ENCODE data around the gene COPG2. TPM values are rescaled to one million over a fixed set of nuclear protein-coding genes. Genes with fewer than 3 reads are reported as not detected.

The COPG2 gene
- total and polyA plus RNA-seq, 2 of the 8 experiments (the other 6 are each of a cell fraction or from before 2014, with no cell fraction given) = 50.3 to 53.1 TPM

DNA sequence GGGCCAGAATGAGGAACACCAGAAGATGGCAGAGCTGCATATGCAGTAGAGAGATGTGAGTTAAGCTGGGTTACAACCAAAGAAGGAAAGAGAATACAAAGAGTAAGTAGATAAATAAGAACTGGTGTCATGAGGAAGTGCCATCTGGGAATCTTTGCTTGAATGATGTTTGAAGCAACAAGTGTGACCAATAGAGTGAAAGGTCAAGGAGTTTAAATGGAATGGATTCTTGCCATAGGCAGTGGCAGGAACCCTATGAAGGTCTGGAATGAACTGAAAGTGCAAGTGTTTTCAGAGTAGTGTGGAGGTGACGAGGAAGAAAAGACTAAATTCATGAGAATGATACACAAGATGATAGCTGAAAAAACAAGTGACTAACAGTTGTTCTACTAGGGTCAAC lies 155.1 kb downstream of the COPG2 start:
- H3K9ac ChIP-seq (replicated peaks in 1 of 4; ENCODE audit: extremely low read depth in 1 of 4, low read depth in 3 of 4, low read length in 3 of 4) = no peak overlapping the region
- CTCF ChIA-PET (ENCODE audit: partially characterized antibody) = interaction anchor here (1.0 kb wide), 1 partner anchor 245 kb away, joined by 3 read pairs; no protein-coding TSS in a partner anchor
- H3K4ac ChIP-seq (replicated peaks; ENCODE audit: insufficient read length, low read depth, low read length) = no peak overlapping the region
- H2AK5ac ChIP-seq (ENCODE audit: low read depth, low read length) = no peak overlapping the region
- H3K4me2 ChIP-seq (ENCODE audit: insufficient read depth in 1 of 2, low read depth in 2 of 2, low read length in 2 of 2) = no peak overlapping the region
- H3K23me2 ChIP-seq (ENCODE audit: low read depth, low read length) = no peaks in the 10 kb centered on the region; the same call in 1 of the 2 replicates
- peaks cover 2 to 8% (median 5%) of the 10 kb centered on the region in 4 experiments; a peak in 6 of 8 replicates for H3K36me3 ChIP-seq (ENCODE audit: control insufficient read depth in 2 of 4, insufficient read depth in 4 of 4, low read length in 3 of 4)
- 90% methylated on average over 1 of the region's 1 CpG; no CpG with 5 or more reads in 1 of the 2 experiments for WGBS, 2 experiments (ENCODE audit: extremely low coverage in 1 of 2, insufficient coverage in 1 of 2, insufficient read length in 1 of 2, insufficient replicate concordance in 2 of 2, low coverage in 1 of 2, low lambda C conversion rate in 2 of 2, missing lambda C conversion rate in 1 of 2)
- FAIRE-seq (no peak), DNase-seq (ENCODE audit: low read depth in 1 of 2, low spot score in 2 of 2) (no peak)
- no peak overlapping the region for H4K8ac ChIP-seq (ENCODE audit: extremely low read depth, insufficient read depth, low read length)
- H2BK20ac ChIP-seq (ENCODE audit: low read length) = no peak overlapping the region
- H4K91ac ChIP-seq (replicated peaks; ENCODE audit: insufficient read length, low read length) = no peak overlapping the region
- POLR2A ChIA-PET (ENCODE audit: partially characterized antibody) = no interaction called here
- no peak overlapping the region for H4K5ac ChIP-seq (ENCODE audit: insufficient read length, low read depth, low read length)
- H3K9me3 ChIP-seq (ENCODE audit: insufficient read depth in 2 of 2, low read depth in 1 of 2, low read length in 1 of 2) = no peaks in the 10 kb centered on the region
- peaks cover 3 to 4% of the 10 kb centered on the region in 2 experiments for H4K20me1 ChIP-seq (replicated peaks in 1 of 2; ENCODE audit: control insufficient read depth in 1 of 2, insufficient read depth in 2 of 2, low read length in 2 of 2)
- H2BK15ac ChIP-seq (ENCODE audit: low read length) = no peak overlapping the region
- no peak overlapping the region for H3K56ac ChIP-seq (replicated peaks; ENCODE audit: insufficient read length, low read depth, low read length)
- H3K4me1 ChIP-seq (replicated peaks in 1 of 4; ENCODE audit: control insufficient read depth in 3 of 4, insufficient read depth in 4 of 4, low read length in 3 of 4) = no peaks in the 10 kb centered on the region
- no peak overlapping the region for H3K23ac ChIP-seq (ENCODE audit: insufficient read length)
- no peak overlapping the region for H2BK12ac ChIP-seq (ENCODE audit: low read depth, low read length)
- no peaks in the 10 kb centered on the region for H3K79me2 ChIP-seq (ENCODE audit: control insufficient read depth in 1 of 2, insufficient read depth in 2 of 2, low read length in 2 of 2)
- no peaks in the 10 kb centered on the region for H3K79me1 ChIP-seq (ENCODE audit: low read depth, low read length)
- no peak overlapping the region for H2BK120ac ChIP-seq (replicated peaks; ENCODE audit: low read depth, low read length)
- no peak overlapping the region for H3K4me3 ChIP-seq (ENCODE audit: extremely low read depth in 1 of 4, insufficient read depth in 2 of 4, low read depth in 3 of 4, low read length in 4 of 4)
- no peak overlapping the region for H3K14ac ChIP-seq (ENCODE audit: insufficient read length)
- no peak overlapping the region for H2BK5ac ChIP-seq (ENCODE audit: low read depth, low read length)
- no peak overlapping the region for H3K18ac ChIP-seq (ENCODE audit: extremely low read depth, low read length)
- no peaks in the 10 kb centered on the region for H3K27me3 ChIP-seq (replicated peaks in 1 of 4; ENCODE audit: control insufficient read depth in 3 of 4, extremely low read depth in 1 of 4, insufficient read depth in 3 of 4, low read length in 3 of 4)
- no peak overlapping the region for H3K27ac ChIP-seq (ENCODE audit: low read depth, low read length)
- H2AFZ ChIP-seq (ENCODE audit: low read length) = no peak overlapping the region
- TF ChIP-seq ATF3 (IDR thresholded peaks at IDR 0.05; ENCODE audit: insufficient read depth, low read depth, low read length) = no peak

All from H1 (cell line).